ENCODE measurements around the gene FOXP1.

DNA sequence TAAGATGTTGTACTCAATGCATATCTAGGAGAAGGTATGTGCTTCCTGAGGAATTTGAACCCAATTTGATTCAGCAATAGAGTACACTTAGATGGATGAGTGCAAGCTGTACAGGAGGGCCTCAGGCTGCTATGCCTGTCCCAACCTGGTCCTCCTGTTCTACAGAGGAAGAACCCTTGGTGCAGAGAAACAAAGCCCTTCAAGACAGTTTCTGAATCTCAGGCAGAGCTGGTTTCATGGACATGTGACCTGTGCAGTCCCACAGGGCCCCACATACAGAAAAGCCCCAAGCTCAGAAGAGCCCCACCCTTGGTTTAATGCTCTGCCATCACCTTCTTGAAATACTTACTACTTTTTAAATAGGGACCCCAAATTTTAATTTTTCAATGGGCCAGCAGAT is 15.3 kb downstream of the FOXP1 start:
- no peak for TF ChIP-seq EZH2phosphoT487 (IDR thresholded peaks at IDR 0.05; ENCODE audit: insufficient read depth, low read depth)
- TF ChIP-seq EZH2 (IDR thresholded peaks at IDR 0.05; ENCODE audit: insufficient read depth, poor library complexity, severe bottlenecking) = no peak
